Measurements from ENCODE around the gene KLHL25. TPM values are rescaled to one million over a fixed set of nuclear protein-coding genes. Genes with fewer than 3 reads are reported as not detected.

Gene KLHL25
- total RNA-seq, 1 experiment from 2014 or later = 7.0 TPM

DNA sequence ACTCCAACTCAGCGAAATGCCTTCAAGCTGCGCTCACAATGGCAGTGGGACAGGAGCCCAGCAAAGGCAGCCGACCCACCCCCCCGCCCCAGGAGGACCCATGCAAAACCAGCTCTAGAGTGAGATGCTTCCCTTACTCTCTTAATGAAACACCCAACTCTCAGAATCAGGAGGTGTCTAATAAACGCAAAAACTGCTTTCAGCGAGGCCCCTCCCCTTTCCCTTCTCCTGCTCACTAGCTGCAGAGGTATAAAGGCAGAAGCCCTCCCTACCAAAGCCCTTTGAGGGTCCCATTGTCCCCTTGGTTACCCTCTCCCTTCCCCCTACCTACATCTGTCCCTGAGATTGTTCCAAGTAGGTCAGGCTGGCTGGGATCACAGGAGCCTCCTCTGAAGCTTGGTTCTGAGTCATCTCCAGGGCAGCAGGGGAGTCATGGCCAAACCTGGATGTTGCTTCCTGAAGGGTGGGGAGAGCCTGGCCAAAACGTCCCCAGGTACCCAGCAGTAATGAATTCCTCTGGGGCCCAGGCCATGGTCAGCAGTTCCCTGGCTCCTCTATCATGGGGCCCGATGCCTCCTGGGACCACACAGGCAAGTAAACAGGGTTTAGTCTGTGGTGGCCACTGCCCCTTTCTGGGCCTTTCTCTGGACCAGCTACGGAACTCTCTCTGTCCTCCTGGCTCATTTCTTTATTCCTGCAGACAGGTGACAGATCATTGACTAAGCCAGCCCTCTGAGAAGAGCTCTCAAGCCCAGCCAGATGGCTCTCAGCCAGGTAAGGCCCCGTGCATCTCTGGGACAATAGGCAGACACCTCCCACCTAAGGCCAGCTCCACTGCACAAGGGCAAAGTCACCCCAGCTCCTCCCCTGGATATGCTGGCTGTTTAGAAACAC lies 8.6 kb downstream of the KLHL25 start:
- 0 out of 4 replicates have a peak overlapping the region, but pooled peaks of 1 of the 2 experiments have one; percentile 23 for H3K4me3 ChIP-seq (ENCODE audit: low read depth in 2 of 2, low read length in 2 of 2)
- ATAC-seq = peak; percentile 81

DNA sequence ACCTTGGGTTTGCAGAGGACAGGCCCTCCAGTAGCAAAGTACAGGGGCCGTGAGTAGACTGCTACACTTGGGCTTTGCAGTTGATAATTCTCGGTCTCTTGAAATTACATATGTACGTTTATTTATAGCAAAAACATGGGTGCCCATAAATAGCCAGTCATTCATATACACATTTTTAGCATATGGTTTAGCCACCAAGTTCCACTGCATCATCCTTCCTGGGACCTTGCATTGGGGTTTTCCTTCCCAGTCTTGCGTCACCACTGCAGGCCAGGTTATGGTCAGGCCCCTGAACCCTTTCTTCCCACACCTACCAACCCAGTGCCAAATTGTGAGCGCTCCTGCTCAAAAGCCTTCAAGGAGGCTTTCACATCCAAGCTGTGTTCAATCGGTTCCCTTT lies 12.7 kb downstream of the KLHL25 start:
- POLR2A ChIA-PET = no interaction called here
- intact Hi-C loops (cut with micrococcal nuclease; ENCODE audit: unreplicated experiment) = no loop called here
- CTCF ChIA-PET = no interaction called here

More for the DNA sequence above, 8.6 kb downstream of the KLHL25 start:
- no peak for DNase-seq (ENCODE audit: low read depth, low spot score)
- intact Hi-C loops (cut with micrococcal nuclease; ENCODE audit: unreplicated experiment) (no loop called here), in situ Hi-C loops (cut with HindIII; ENCODE audit: low pct_unique_long_range_greater_than_20kb, low sequenced_read_pairs) (no loop called here)
- POLR2A ChIA-PET = no interaction called here
- no TSS peak for BruUV-seq (replicated peaks)
- CTCF ChIA-PET = no interaction called here
- Histone ChIP-seq H3K27ac (ENCODE audit: low read length) (peak overlapping the region; percentile 60), H3K9me3 (ENCODE audit: control insufficient read depth, insufficient read depth, low read depth, low read length) (no peaks in the 10 kb centered on the region), H3K27me3 (ENCODE audit: control insufficient read depth, insufficient read depth, low read length) (no peaks in the 10 kb centered on the region), H3K36me3 (ENCODE audit: control insufficient read depth, insufficient read depth, low read length) (no peaks in the 10 kb centered on the region), H3K4me1 (ENCODE audit: control insufficient read depth, insufficient read depth, low read length) (peaks cover 21% of the 10 kb centered on the region)
- TF ChIP-seq SIN3A (IDR thresholded peaks at IDR 0.05; ENCODE audit: borderline replicate concordance, insufficient read depth, low read depth, low read length) (no peak), POLR2AphosphoS5 (IDR thresholded peaks at IDR 0.05; ENCODE audit: low read depth, low read length) (no peak), TCF7L2 (IDR thresholded peaks at IDR 0.05; ENCODE audit: low read depth, low read length) (no peak)
- TF ChIP-seq, protein P1, sequence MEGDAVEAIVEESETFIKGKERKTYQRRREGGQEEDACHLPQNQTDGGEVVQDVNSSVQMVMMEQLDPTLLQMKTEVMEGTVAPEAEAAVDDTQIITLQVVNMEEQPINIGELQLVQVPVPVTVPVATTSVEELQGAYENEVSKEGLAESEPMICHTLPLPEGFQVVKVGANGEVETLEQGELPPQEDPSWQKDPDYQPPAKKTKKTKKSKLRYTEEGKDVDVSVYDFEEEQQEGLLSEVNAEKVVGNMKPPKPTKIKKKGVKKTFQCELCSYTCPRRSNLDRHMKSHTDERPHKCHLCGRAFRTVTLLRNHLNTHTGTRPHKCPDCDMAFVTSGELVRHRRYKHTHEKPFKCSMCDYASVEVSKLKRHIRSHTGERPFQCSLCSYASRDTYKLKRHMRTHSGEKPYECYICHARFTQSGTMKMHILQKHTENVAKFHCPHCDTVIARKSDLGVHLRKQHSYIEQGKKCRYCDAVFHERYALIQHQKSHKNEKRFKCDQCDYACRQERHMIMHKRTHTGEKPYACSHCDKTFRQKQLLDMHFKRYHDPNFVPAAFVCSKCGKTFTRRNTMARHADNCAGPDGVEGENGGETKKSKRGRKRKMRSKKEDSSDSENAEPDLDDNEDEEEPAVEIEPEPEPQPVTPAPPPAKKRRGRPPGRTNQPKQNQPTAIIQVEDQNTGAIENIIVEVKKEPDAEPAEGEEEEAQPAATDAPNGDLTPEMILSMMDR (IDR thresholded peaks at IDR 0.05) = no peak
- TF ChIP-seq, protein P2, sequence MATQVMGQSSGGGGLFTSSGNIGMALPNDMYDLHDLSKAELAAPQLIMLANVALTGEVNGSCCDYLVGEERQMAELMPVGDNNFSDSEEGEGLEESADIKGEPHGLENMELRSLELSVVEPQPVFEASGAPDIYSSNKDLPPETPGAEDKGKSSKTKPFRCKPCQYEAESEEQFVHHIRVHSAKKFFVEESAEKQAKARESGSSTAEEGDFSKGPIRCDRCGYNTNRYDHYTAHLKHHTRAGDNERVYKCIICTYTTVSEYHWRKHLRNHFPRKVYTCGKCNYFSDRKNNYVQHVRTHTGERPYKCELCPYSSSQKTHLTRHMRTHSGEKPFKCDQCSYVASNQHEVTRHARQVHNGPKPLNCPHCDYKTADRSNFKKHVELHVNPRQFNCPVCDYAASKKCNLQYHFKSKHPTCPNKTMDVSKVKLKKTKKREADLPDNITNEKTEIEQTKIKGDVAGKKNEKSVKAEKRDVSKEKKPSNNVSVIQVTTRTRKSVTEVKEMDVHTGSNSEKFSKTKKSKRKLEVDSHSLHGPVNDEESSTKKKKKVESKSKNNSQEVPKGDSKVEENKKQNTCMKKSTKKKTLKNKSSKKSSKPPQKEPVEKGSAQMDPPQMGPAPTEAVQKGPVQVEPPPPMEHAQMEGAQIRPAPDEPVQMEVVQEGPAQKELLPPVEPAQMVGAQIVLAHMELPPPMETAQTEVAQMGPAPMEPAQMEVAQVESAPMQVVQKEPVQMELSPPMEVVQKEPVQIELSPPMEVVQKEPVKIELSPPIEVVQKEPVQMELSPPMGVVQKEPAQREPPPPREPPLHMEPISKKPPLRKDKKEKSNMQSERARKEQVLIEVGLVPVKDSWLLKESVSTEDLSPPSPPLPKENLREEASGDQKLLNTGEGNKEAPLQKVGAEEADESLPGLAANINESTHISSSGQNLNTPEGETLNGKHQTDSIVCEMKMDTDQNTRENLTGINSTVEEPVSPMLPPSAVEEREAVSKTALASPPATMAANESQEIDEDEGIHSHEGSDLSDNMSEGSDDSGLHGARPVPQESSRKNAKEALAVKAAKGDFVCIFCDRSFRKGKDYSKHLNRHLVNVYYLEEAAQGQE (IDR thresholded peaks at IDR 0.05; ENCODE audit: insufficient read depth in 1 of 2, low read depth in 2 of 2, low read length in 1 of 2) = no peak

More for the DNA sequence above, 12.7 kb downstream of the KLHL25 start:
- DNase-seq (ENCODE audit: low read depth, low spot score) (no peak), ATAC-seq (no peak)
- no peaks in the 10 kb centered on the region for H3K9me3 ChIP-seq (ENCODE audit: control insufficient read depth, insufficient read depth, low read depth, low read length)
- TF ChIP-seq POLR2AphosphoS5 (IDR thresholded peaks at IDR 0.05; ENCODE audit: low read depth, low read length) (no peak), TCF7L2 (IDR thresholded peaks at IDR 0.05; ENCODE audit: low read depth, low read length) (no peak), SIN3A (IDR thresholded peaks at IDR 0.05; ENCODE audit: borderline replicate concordance, insufficient read depth, low read depth, low read length) (no peak)
- TF ChIP-seq, protein P1 (IDR thresholded peaks at IDR 0.05) = no peak
- TF ChIP-seq, protein P2 (IDR thresholded peaks at IDR 0.05; ENCODE audit: insufficient read depth in 1 of 2, low read depth in 2 of 2, low read length in 1 of 2) = no peak
- no peak overlapping the region for H3K27ac ChIP-seq (ENCODE audit: low read length)
- H3K27me3 ChIP-seq (ENCODE audit: control insufficient read depth, insufficient read depth, low read length) = no peaks in the 10 kb centered on the region
- TSS peak; percentile 63 for BruUV-seq (replicated peaks)
- in situ Hi-C loops (cut with HindIII; ENCODE audit: low pct_unique_long_range_greater_than_20kb, low sequenced_read_pairs) = no loop called here
- H3K4me1 ChIP-seq (ENCODE audit: control insufficient read depth, insufficient read depth, low read length) = peaks cover 16% of the 10 kb centered on the region
- no peak overlapping the region for H3K4me3 ChIP-seq (ENCODE audit: low read depth in 2 of 2, low read length in 2 of 2)
- H3K36me3 ChIP-seq (ENCODE audit: control insufficient read depth, insufficient read depth, low read length) = no peaks in the 10 kb centered on the region
